Prostate gland (tissue), 2 donors: ENCODE measurements around the gene SLCO3A1.

ENCODE experiments used
- POLR2A ChIP-seq: fragments of 450-650 bp; IDR thresholded peaks from one replicate; pipeline ENCODE4 v1.6.1; 2016; ENCODE audit warnings: antibody characterized with exemption, mild to moderate bottlenecking
- POLR2AphosphoS5 ChIP-seq: sonication (generic); formaldehyde crosslinking; IDR thresholded peaks from one replicate; pipeline ENCODE4 v1.6.1; 2017; ENCODE audit warnings: antibody characterized with exemption
- TF ChIP-seq, protein P1 (sequence below), 4 experiments: fragments of 200-600 bp in 2 of 4; fragments of 450-650 bp in 2 of 4; sonication (generic) in 2 of 4; IDR thresholded peaks; 1 replicate in 3 of 4; 2 replicates in 1 of 4; pipeline ENCODE4 v1.5.1; 2016 to 2019; ENCODE audit warnings: antibody characterized with exemption in 4 of 4, mild to moderate bottlenecking in 2 of 4, moderate library complexity in 2 of 4

DNA sequence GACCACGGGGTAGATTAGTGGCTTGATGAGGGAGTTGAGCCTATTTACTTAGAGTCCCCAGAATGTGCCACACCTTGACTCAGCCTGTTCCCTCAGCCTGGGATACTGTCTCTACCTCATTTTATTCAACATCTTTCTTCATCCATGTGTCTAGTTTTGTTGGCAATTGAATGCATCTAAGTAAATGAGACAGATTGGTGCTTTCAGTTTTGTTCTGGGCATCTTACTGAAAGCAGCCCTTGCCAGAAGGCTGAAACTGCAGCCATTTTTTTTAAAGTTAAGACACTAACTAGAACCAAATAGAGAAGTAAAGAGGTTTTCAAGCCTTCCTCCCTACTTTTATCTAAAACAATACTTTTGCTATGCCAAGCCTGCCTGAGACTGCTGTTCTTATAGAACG is 246.8 kb downstream of the SLCO3A1 start:
- TF ChIP-seq, protein P1, sequence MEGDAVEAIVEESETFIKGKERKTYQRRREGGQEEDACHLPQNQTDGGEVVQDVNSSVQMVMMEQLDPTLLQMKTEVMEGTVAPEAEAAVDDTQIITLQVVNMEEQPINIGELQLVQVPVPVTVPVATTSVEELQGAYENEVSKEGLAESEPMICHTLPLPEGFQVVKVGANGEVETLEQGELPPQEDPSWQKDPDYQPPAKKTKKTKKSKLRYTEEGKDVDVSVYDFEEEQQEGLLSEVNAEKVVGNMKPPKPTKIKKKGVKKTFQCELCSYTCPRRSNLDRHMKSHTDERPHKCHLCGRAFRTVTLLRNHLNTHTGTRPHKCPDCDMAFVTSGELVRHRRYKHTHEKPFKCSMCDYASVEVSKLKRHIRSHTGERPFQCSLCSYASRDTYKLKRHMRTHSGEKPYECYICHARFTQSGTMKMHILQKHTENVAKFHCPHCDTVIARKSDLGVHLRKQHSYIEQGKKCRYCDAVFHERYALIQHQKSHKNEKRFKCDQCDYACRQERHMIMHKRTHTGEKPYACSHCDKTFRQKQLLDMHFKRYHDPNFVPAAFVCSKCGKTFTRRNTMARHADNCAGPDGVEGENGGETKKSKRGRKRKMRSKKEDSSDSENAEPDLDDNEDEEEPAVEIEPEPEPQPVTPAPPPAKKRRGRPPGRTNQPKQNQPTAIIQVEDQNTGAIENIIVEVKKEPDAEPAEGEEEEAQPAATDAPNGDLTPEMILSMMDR (IDR thresholded peaks at IDR 0.05) = no peak
- TF ChIP-seq POLR2AphosphoS5 (no peak), POLR2A (no peak)
